GM23338 (cell line): ENCODE measurements around the gene TPSB2.

ENCODE experiments used
- EZH2 ChIP-seq: fragments of 200-600 bp; sonication (generic); IDR thresholded peaks from one replicate; pipeline ENCODE4 v1.8.0; 2017; ENCODE audit warnings: antibody characterized with exemption, mild to moderate bottlenecking, low read depth; ENCODE audit not compliant: unreplicated experiment
- EZH2phosphoT487 ChIP-seq: fragments of 200-600 bp; sonication (generic); IDR thresholded peaks from one replicate; pipeline ENCODE4 v1.8.1; 2018; ENCODE audit warnings: antibody characterized with exemption; ENCODE audit not compliant: unreplicated experiment
- POLR2AphosphoS5 ChIP-seq: IDR thresholded peaks from 2 replicates; pipeline ENCODE4 v1.6.1; 2016; ENCODE audit warnings: antibody characterized with exemption, low read depth
- TF ChIP-seq, protein P1 (sequence below), 2 experiments: fragments of 200-600 bp in 1 of 2; sonication (generic) in 1 of 2; conservative IDR thresholded peaks; 2 replicates each; pipeline versions ENCODE4 v1.5.1 to v1.6.1; 2016 to 2017; ENCODE audit warnings: antibody characterized with exemption in 2 of 2, low read depth in 2 of 2, mild to moderate bottlenecking in 2 of 2, moderate library complexity in 1 of 2
- TF ChIP-seq, protein P2 (sequence below): IDR thresholded peaks from 2 replicates; pipeline ENCODE4 v1.6.1; 2016; ENCODE audit warnings: antibody characterized with exemption

DNA sequence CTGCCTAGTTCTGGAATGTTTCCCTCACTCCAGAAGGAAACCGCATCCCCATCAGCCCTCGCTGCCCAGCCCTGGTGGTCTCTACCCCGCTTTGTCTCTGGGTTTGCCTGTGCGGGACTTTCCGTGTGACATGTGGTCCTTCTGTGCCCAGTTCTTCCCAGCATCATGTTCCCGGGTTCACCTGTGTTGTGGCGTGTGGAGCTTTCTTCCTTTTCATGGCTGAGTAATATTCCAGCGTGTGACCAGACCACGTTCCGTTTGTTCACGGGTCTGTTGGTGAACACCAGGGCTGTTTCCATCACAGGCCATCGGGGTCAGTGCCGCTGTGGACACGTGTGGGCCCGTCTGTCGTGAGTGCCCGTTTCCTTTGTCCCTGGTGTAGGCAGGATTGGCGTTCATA is 45.0 kb downstream of the TPSB2 start:
- TF ChIP-seq EZH2 (no peak), EZH2phosphoT487 (no peak), POLR2AphosphoS5 (no peak)
- TF ChIP-seq, protein P1, sequence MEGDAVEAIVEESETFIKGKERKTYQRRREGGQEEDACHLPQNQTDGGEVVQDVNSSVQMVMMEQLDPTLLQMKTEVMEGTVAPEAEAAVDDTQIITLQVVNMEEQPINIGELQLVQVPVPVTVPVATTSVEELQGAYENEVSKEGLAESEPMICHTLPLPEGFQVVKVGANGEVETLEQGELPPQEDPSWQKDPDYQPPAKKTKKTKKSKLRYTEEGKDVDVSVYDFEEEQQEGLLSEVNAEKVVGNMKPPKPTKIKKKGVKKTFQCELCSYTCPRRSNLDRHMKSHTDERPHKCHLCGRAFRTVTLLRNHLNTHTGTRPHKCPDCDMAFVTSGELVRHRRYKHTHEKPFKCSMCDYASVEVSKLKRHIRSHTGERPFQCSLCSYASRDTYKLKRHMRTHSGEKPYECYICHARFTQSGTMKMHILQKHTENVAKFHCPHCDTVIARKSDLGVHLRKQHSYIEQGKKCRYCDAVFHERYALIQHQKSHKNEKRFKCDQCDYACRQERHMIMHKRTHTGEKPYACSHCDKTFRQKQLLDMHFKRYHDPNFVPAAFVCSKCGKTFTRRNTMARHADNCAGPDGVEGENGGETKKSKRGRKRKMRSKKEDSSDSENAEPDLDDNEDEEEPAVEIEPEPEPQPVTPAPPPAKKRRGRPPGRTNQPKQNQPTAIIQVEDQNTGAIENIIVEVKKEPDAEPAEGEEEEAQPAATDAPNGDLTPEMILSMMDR (conservative IDR thresholded peaks at IDR 0.05; ENCODE audit: low read depth in 2 of 2), result no peak
- TF ChIP-seq, protein P2, sequence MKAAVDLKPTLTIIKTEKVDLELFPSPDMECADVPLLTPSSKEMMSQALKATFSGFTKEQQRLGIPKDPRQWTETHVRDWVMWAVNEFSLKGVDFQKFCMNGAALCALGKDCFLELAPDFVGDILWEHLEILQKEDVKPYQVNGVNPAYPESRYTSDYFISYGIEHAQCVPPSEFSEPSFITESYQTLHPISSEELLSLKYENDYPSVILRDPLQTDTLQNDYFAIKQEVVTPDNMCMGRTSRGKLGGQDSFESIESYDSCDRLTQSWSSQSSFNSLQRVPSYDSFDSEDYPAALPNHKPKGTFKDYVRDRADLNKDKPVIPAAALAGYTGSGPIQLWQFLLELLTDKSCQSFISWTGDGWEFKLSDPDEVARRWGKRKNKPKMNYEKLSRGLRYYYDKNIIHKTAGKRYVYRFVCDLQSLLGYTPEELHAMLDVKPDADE, result no peak
